ENCODE results near the gene FAM193B.

FAM193B gene

GRCh38 chr5:177496070-177496726, 58.2 kb downstream of the FAM193B start:
- H3K27me3 ChIP-seq (ENCODE audit: insufficient read depth, poor library complexity, severe bottlenecking): no peaks in the 10 kb centered on the region
- TF ChIP-seq CTCF (IDR thresholded peaks at IDR 0.05; ENCODE audit: insufficient read depth, low read length): peak; percentile 19
- no peak for TF ChIP-seq POLR2AphosphoS5 (IDR thresholded peaks at IDR 0.05; ENCODE audit: low read depth)
- DNase-seq (ENCODE audit: low read depth in 1 of 2, low spot score in 1 of 2): no peak
- peak overlapping the region; percentile 81 for H3K4me3 ChIP-seq (replicated peaks; ENCODE audit: insufficient read depth, low read length)
- H3K27ac ChIP-seq (replicated peaks): peak overlapping the region; percentile 66

- peak in 1 of 2 experiments; percentile 70 for DNase-seq (ENCODE audit: low read depth in 1 of 2, low spot score in 1 of 2)
- Histone ChIP-seq H3K4me3 (replicated peaks; ENCODE audit: insufficient read depth, low read length) (peak overlapping the region; percentile 81), H3K27ac (replicated peaks) (peak overlapping the region; percentile 55), H3K27me3 (ENCODE audit: insufficient read depth, poor library complexity, severe bottlenecking) (no peaks in the 10 kb centered on the region)
- TF ChIP-seq GABPA (IDR thresholded peaks at IDR 0.05; ENCODE audit: low read depth) (no peak), POLR2AphosphoS5 (IDR thresholded peaks at IDR 0.05; ENCODE audit: low read depth) (peak; percentile 12; the same call in 1 of the 2 replicates)
Observed at GRCh38 chr5:177495243-177496060, 58.9 kb downstream of the FAM193B start.

- peak overlapping the region; percentile 22 for H3K4me3 ChIP-seq (replicated peaks; ENCODE audit: insufficient read depth, low read length)
- no peaks in the 10 kb centered on the region for H3K27me3 ChIP-seq (ENCODE audit: insufficient read depth, poor library complexity, severe bottlenecking)
- DNase-seq (ENCODE audit: low read depth in 1 of 2, low spot score in 1 of 2): peak; percentile 90 to 93
- H3K27ac ChIP-seq (replicated peaks): peak overlapping the region; percentile 55
- TF ChIP-seq CTCF (IDR thresholded peaks at IDR 0.05; ENCODE audit: insufficient read depth, low read length): no peak
- peak; percentile 100 for TF ChIP-seq SPI1 (IDR thresholded peaks at IDR 0.05; ENCODE audit: borderline replicate concordance, low read depth)
- no peak for TF ChIP-seq GABPA (IDR thresholded peaks at IDR 0.05; ENCODE audit: low read depth)
Observed at GRCh38 chr5:177494346-177495195, 59.8 kb downstream of the FAM193B start.

- no peak for DNase-seq (ENCODE audit: low read depth in 1 of 2, low spot score in 1 of 2)
- H3K4me3 ChIP-seq (replicated peaks; ENCODE audit: insufficient read depth, low read length): no peak overlapping the region
- H3K27ac ChIP-seq (replicated peaks): peak overlapping the region; percentile 55
- TF ChIP-seq SPI1 (IDR thresholded peaks at IDR 0.05; ENCODE audit: borderline replicate concordance, low read depth) (no peak), REST (IDR thresholded peaks at IDR 0.05; ENCODE audit: insufficient replicate concordance, low read depth) (no peak), POLR2AphosphoS5 (IDR thresholded peaks at IDR 0.05; ENCODE audit: low read depth) (no peak), GABPA (IDR thresholded peaks at IDR 0.05; ENCODE audit: low read depth) (no peak), CTCF (IDR thresholded peaks at IDR 0.05; ENCODE audit: insufficient read depth, low read length) (no peak)
- H3K27me3 ChIP-seq (ENCODE audit: insufficient read depth, poor library complexity, severe bottlenecking): no peaks in the 10 kb centered on the region
Observed at GRCh38 chr5:177493795-177494345, 60.5 kb downstream of the FAM193B start.

Measured in HL-60 (cell line).